ENCODE data around the gene NLE1. TPM values are rescaled to one million over a fixed set of nuclear protein-coding genes. Genes with fewer than 3 reads are reported as not detected.

NLE1 gene
- total and polyA plus RNA-seq, 5 donors, result 2.2 to 6.6 (median 4.1) TPM

DNA sequence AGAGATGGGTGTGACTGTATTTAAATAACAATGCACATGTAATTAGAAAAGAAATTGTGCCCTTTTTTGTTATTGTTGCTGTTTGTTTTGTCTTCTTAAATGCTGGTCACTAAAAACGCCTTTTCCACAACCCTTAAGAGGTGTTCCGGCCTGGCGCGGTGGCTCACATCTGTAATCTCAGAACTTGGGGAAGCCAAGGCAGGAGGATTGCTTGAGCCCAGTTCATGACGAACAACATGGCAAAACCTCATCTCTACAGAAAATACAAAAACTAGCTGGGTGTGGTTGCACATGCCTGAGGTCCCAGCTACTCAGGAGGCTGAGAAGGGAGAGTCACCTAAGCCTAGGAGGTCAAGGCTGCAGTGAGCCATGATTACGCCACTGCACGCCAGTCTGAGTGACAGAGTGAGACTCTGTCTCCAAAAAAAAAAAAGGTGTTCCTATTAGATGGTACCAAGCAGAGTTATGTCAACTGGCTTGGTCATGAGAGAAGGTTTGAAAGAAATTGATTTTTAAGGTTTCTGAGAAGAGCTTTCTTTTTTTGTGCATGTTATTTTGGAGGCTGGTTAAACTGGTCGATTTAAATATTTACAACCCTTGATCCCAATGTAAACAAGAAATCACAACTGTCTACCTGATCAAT, 55.1 kb downstream of the NLE1 start:
- ATAC-seq (no peak), DNase-seq (no peak)
- 92% methylated on average over 8 of the region's 8 CpGs for WGBS
- peaks cover 2% of the 10 kb centered on the region for H3K4me1 ChIP-seq (ENCODE audit: control insufficient read depth, insufficient read depth, low read length)
- no peak overlapping the region for H3K4me3 ChIP-seq (ENCODE audit: low read length)
- H3K27ac ChIP-seq (ENCODE audit: low read length), result no peak overlapping the region
- no peaks in the 10 kb centered on the region for H3K9me3 ChIP-seq (ENCODE audit: control insufficient read depth, low read length)
- no peaks in the 10 kb centered on the region for H3K27me3 ChIP-seq (ENCODE audit: control insufficient read depth, insufficient read depth)
- intact Hi-C loops (cut with DNase I), result loop anchor here in 3 of 4 donors (5.0 to 10.0 kb wide), 4 partner anchors 90 to 120 kb away; partner anchors contain the start of gene LIG3 (in 1 of the 3)

DNA sequence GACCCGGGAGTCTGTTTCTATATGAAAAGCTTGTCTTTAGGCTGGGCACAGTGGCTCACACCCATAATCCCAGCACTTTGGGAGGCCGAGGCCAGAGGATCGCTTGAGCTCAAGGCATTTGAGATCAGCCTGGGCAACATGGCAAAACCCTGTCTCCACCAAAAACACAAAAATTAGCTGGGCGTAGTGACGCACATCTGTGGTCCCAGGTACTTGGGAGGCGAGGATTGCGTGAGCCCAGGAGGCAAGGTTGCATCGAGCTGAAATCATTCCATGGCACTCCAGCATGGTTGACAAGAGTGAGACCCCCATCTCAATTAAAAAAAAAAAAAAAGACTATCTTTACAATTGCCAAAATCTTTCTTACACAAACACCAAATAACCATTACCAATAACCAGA, 55.9 kb downstream of the NLE1 start:
- Histone ChIP-seq H3K27ac (ENCODE audit: low read length) (no peak overlapping the region), H3K9me3 (ENCODE audit: control insufficient read depth, low read length) (no peaks in the 10 kb centered on the region), H3K4me3 (ENCODE audit: low read length) (no peak overlapping the region), H3K27me3 (ENCODE audit: control insufficient read depth, insufficient read depth) (no peaks in the 10 kb centered on the region), H3K4me1 (ENCODE audit: control insufficient read depth, insufficient read depth, low read length) (peaks cover 2% of the 10 kb centered on the region)
- no peak for DNase-seq
- intact Hi-C loops (cut with DNase I), result loop anchor here in 3 of 4 donors (5.0 to 10.0 kb wide), 4 partner anchors 89 to 119 kb away; partner anchors contain the start of gene LIG3 (in 1 of the 3)
- ATAC-seq, result no peak
- WGBS, result 98% methylated on average over 8 of the region's 8 CpGs

DNA sequence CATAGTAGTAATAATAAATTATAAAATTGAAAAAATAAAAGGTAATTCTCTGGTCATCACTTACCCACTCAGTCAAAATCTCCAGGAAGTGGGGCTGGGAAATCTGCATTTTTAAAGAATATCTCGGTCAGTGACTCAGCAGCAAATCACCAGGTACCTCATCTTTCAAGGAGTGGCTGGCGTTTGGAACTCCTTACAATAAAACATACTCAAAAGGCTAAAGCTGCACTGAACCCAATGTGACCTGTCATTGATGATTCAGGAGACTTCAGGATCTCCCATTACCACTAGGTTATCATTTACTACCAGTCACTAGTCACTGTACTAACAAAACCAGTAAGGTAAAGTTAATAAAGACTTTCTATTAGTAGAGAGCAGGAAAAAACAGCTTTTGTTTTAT, 57.1 kb downstream of the NLE1 start:
- 85% methylated on average over 2 of the region's 2 CpGs for WGBS
- Histone ChIP-seq H3K9me3 (ENCODE audit: control insufficient read depth, low read length) (no peaks in the 10 kb centered on the region), H3K4me1 (ENCODE audit: control insufficient read depth, insufficient read depth, low read length) (peaks cover 2% of the 10 kb centered on the region), H3K27ac (ENCODE audit: low read length) (no peak overlapping the region), H3K27me3 (ENCODE audit: control insufficient read depth, insufficient read depth) (no peaks in the 10 kb centered on the region), H3K4me3 (ENCODE audit: low read length) (no peak overlapping the region)
- no peak for DNase-seq
- intact Hi-C loops (cut with DNase I), result loop anchor here in 3 of 4 donors (5.0 to 10.0 kb wide), 4 partner anchors 88 to 118 kb away; partner anchors contain the start of gene LIG3 (in 1 of the 3)
- no peak for ATAC-seq

DNA sequence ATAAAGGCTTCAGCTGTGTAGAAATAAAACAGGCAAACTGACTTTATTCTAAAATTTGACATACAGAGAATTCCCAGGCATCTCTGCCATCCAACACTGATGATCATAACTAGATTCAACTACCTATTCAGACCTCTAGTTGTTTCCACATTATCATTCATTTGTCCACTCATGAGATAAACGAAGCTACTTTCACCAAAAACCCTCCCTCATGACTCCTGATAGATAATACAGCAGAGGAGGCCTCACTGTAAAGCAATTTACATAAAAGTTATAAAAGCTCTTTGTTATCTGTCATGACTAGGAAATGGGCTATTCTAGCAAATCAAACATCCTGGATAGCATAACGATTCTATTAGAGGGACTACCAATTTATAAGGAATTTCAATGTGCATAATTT, 59.0 kb downstream of the NLE1 start:
- H3K4me3 ChIP-seq (ENCODE audit: low read length), result no peak overlapping the region
- WGBS, result 83% methylated on average over 2 of the region's 2 CpGs
- H3K4me1 ChIP-seq (ENCODE audit: control insufficient read depth, insufficient read depth, low read length), result no peaks in the 10 kb centered on the region
- ATAC-seq, result no peak
- no peak overlapping the region for H3K27ac ChIP-seq (ENCODE audit: low read length)
- no peak for DNase-seq
- no peaks in the 10 kb centered on the region for H3K27me3 ChIP-seq (ENCODE audit: control insufficient read depth, insufficient read depth)
- intact Hi-C loops (cut with DNase I), result loop anchor here in 1 of 4 donors (10.0 kb wide), 1 partner anchor 88 kb away; no protein-coding TSS in a partner anchor
- no peaks in the 10 kb centered on the region for H3K9me3 ChIP-seq (ENCODE audit: control insufficient read depth, low read length)

DNA sequence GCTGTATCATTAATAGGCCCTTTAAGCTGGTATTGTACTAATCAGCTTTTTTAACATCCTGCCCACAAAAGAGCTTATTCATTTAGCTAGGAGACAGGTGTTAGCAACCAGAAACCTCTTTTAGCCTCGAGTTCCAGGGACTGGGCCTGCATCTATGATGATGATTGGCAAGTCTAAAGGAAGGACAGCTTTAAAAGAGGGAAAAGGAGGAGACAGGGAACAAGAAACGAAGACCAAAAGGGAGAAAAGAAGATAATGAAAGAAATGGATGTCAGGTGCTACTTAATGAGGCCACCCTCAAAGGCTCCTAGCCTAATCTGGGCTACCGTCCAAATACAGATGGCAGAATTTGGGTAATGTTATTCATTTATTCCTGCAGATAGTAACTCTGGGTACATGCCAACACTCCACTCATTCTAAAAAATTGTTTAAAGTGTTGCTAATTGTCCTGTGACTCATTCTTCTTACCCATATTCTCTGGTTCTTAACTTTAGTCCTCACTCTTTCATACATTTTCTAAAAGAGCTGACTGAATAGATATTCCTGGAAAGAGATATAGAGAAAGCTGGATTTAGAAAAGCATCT, 59.9 kb downstream of the NLE1 start:
- Histone ChIP-seq H3K27ac (ENCODE audit: low read length) (no peak overlapping the region), H3K9me3 (ENCODE audit: control insufficient read depth, low read length) (no peaks in the 10 kb centered on the region), H3K4me3 (ENCODE audit: low read length) (no peak overlapping the region), H3K27me3 (ENCODE audit: control insufficient read depth, insufficient read depth) (no peaks in the 10 kb centered on the region), H3K4me1 (ENCODE audit: control insufficient read depth, insufficient read depth, low read length) (no peaks in the 10 kb centered on the region)
- WGBS, result 52% methylated on average over 3 of the region's 3 CpGs
- DNase-seq, result no peak
- intact Hi-C loops (cut with DNase I), result loop anchor here in 1 of 4 donors (10.0 kb wide), 1 partner anchor 87 kb away; no protein-coding TSS in a partner anchor
- ATAC-seq, result no peak

DNA sequence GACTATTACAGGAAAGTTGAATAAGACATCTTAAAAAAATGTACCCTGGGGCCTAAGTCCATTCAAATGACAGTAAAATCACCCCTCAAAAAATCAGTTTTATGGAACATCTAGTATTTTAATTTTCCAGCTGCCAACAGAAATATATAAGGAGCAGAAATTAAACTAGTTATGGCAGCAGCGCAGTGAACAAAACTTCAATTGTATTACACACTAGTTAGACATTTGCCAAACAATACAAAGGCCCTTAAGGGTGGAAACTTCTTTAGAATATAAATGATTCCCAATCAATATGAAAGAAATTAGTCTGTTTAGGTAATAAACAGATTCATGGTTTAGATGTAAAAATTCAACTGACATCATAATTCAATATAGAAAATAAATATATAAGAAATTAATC, 60.5 kb downstream of the NLE1 start:
- WGBS, result 86% methylated on average over 1 of the region's 1 CpG
- no peaks in the 10 kb centered on the region for H3K9me3 ChIP-seq (ENCODE audit: control insufficient read depth, low read length)
- no peak for DNase-seq
- intact Hi-C loops (cut with DNase I), result loop anchor here in 1 of 4 donors (10.0 kb wide), 1 partner anchor 87 kb away; no protein-coding TSS in a partner anchor
- no peak overlapping the region for H3K27ac ChIP-seq (ENCODE audit: low read length)
- no peaks in the 10 kb centered on the region for H3K27me3 ChIP-seq (ENCODE audit: control insufficient read depth, insufficient read depth)
- no peak for ATAC-seq
- no peaks in the 10 kb centered on the region for H3K4me1 ChIP-seq (ENCODE audit: control insufficient read depth, insufficient read depth, low read length)
- no peak overlapping the region for H3K4me3 ChIP-seq (ENCODE audit: low read length)

DNA sequence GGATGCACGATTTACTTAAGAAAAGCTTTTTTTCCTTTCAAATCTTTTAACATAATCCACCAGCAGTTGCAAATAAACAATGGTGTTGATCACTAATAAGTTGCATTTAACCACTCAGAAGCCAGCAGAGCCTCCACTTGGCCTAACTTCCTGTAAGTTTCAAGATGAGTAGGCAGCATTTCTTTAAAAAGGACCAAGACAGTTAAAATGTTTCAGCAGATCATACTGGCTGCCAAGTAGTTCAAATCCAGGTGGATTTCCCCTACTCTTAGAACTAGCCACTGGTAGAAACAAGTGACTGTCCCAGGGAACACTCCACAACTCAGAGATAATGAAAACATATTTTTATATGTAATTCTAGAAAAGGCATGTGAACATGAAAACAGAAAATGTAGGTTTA, 61.6 kb downstream of the NLE1 start:
- DNase-seq (no peak), ATAC-seq (no peak)
- WGBS, result 59% methylated on average over 1 of the region's 1 CpG
- Histone ChIP-seq H3K27ac (ENCODE audit: low read length) (no peak overlapping the region), H3K4me1 (ENCODE audit: control insufficient read depth, insufficient read depth, low read length) (no peaks in the 10 kb centered on the region), H3K27me3 (ENCODE audit: control insufficient read depth, insufficient read depth) (no peaks in the 10 kb centered on the region), H3K4me3 (ENCODE audit: low read length) (no peak overlapping the region), H3K9me3 (ENCODE audit: control insufficient read depth, low read length) (no peaks in the 10 kb centered on the region)
- intact Hi-C loops (cut with DNase I), result loop anchor here in 1 of 4 donors (10.0 kb wide), 1 partner anchor 86 kb away; no protein-coding TSS in a partner anchor

DNA sequence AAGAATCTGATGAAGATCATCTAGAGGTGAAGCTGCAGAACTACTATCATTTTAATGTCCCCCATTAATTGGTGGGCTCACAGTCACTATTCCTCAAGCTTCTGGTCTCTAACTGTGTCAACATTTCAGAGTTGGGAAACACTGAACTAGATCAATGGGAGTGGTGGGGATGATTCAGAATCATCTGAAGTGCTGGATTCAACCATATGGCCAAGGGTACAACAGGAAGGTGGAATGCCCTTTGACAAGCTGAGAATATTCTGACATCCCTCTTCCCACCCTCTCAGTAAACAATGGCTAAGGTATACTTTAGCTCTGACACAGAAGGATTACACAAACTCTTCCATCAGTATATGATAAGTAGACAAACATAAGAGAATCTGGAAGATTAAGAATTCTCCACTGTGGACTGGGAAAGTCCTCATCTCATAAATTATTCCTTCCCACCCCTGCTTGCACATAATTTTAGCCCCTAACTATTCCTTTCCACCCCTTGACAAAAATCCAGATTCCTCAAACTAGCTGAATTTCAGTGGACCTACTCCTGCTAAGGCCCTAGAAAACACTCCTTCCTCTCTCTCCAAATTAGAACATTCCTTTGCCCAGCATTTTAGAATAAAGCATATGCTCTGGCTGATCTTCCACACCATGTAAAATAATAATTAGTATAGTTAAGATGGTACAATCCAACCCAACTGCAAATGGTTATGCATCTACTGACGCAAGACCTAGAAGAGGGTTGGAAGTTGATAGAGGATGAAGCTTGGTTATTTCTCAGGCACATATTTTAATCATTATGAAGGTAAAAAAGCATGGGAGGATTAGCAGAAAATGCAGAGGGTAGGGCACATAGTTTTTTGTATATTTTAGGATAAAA, 62.3 kb downstream of the NLE1 start:
- DNase-seq (no peak), ATAC-seq (no peak)
- Histone ChIP-seq H3K4me3 (ENCODE audit: low read length) (no peak overlapping the region), H3K27me3 (ENCODE audit: control insufficient read depth, insufficient read depth) (no peaks in the 10 kb centered on the region), H3K27ac (ENCODE audit: low read length) (no peak overlapping the region), H3K4me1 (ENCODE audit: control insufficient read depth, insufficient read depth, low read length) (no peaks in the 10 kb centered on the region), H3K9me3 (ENCODE audit: control insufficient read depth, low read length) (no peaks in the 10 kb centered on the region)
- intact Hi-C loops (cut with DNase I), result loop anchor here in 1 of 4 donors (10.0 kb wide), 1 partner anchor 85 kb away; no protein-coding TSS in a partner anchor
- 99% methylated on average over 1 of the region's 1 CpG for WGBS

Other genes with a start within 250 kb of the NLE1 start
- gene CCT6B, start 180.8 kb downstream of the NLE1 start, total RNA-seq, result 1 to 10 TPM in 3 of 4 donors, under 1 TPM in 1; 0.97 to 2.8 (median 2.2) TPM
- 1.9 TPM for gene CCT6B, start 180.8 kb downstream of the NLE1 start, polyA plus RNA-seq
- 10 to 100 TPM in 3 of 4 donors, 1 to 10 TPM in 1; 8.3 to 11.2 (median 10.6) TPM for gene ZNF830, start 180.8 kb downstream of the NLE1 start, total RNA-seq
- 6.8 TPM for gene ZNF830, start 180.8 kb downstream of the NLE1 start, polyA plus RNA-seq
- 10 to 100 TPM; 17.5 to 24.1 (median 18.2) TPM for gene LIG3, start 161.8 kb downstream of the NLE1 start, total RNA-seq
- 7.0 TPM for gene LIG3, start 161.8 kb downstream of the NLE1 start, polyA plus RNA-seq
- 10 to 100 TPM; 17.2 to 20.0 (median 18.4) TPM for gene RFFL, start 78.6 kb downstream of the NLE1 start, total RNA-seq
- 5.7 TPM for gene RFFL, start 78.6 kb downstream of the NLE1 start, polyA plus RNA-seq
- gene RAD51D, start 22.4 kb downstream of the NLE1 start, total RNA-seq, result 1 to 10 TPM; 5.8 to 7.1 (median 6.4) TPM
- 3.4 TPM for gene RAD51D, start 22.4 kb downstream of the NLE1 start, polyA plus RNA-seq
- not detected for gene FNDC8, start 20.7 kb downstream of the NLE1 start, total RNA-seq
- gene FNDC8, start 20.7 kb downstream of the NLE1 start, polyA plus RNA-seq, result not detected
- gene UNC45B, start 5.5 kb upstream of the NLE1 start, total RNA-seq, result 100 to 1,000 TPM; 141 to 193 (median 180) TPM
- 62.2 TPM for gene UNC45B, start 5.5 kb upstream of the NLE1 start, polyA plus RNA-seq
- gene SLC35G3, start 52.1 kb upstream of the NLE1 start, total RNA-seq, result not detected
- gene SLC35G3, start 52.1 kb upstream of the NLE1 start, polyA plus RNA-seq, result not detected
- 10 to 100 TPM; 10.3 to 24.0 (median 20.1) TPM for gene SLFN5, start 100.8 kb upstream of the NLE1 start, total RNA-seq
- 3.9 TPM for gene SLFN5, start 100.8 kb upstream of the NLE1 start, polyA plus RNA-seq
- gene SLFN11, start 231.3 kb upstream of the NLE1 start, total RNA-seq, result 10 to 100 TPM; 12.0 to 21.5 (median 19.0) TPM
- gene SLFN11, start 231.3 kb upstream of the NLE1 start, polyA plus RNA-seq, result 9.2 TPM

Measured in right cardiac atrium (tissue), 5 donors.